ENCODE results near the gene PPIL1. TPM values are rescaled to one million over a fixed set of nuclear protein-coding genes. Genes with fewer than 3 reads are reported as not detected.
A peak's percentile ranks its signal among the peaks of the same experiment; 100 is the strongest.

PPIL1 gene
- total RNA-seq, 1 experiment from 2014 or later, result 72.0 TPM

DNA sequence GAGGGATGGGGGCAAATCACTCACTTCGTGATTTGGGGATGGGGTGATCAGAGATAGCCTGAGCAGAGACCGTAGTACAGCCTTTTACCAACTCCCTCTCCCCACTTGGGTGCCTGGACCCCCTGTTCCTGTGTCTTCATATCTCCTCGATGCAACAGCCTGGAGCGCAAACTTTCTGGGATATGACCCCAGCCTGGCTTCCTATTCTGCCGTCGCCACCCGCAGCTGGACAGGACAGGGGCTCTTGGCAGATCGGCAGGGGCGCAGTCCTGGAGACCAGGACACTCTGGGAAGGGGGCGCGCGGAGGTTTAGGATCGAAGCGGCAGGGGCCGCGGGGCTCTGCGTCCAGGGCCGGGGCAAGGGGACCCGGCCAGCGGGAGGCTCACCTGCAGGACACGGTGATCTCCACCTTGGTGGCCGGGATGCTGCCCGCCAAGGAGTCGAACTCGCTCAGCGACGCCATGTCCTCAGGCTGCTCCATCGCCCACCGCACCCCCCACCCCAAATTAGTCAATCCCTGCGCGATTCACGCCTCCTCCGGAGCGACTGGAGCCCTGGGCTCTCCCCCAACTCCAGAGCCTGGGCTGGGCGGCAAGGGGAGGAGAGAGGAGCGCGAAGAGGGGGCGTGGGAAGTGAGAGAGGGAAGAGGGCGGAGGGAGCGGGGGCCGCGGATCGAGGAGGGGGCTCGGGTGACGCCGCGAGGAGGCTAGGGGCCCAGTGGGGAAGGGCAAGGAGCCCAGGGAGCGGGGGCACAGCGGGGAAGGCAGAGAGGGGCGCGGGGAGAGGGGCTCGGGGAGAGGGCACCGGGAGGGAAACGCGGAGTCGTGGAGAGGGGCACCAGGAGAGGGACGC lies 35.5 kb downstream of the PPIL1 start, which contains the start of gene CPNE5:
CPNE5 (minus strand) TSS at position 549 of the 853 bp plus-strand sequence; CDS start at position 482, 67 bp downstream.
- CTCF ChIA-PET, result no interaction called here
- Histone ChIP-seq H3K27ac (ENCODE audit: low read depth, low read length, poor library complexity, severe bottlenecking) (no peak within 1 kb of the TSS), H3K9me3 (ENCODE audit: low read depth, low read length, poor library complexity, severe bottlenecking) (no peaks in the 10 kb centered on the region), H3K4me3 (ENCODE audit: low read depth, low read length, poor library complexity, severe bottlenecking) (peak within 1 kb of the TSS; percentile 52), H3K36me3 (ENCODE audit: insufficient read depth, low read length, poor library complexity, severe bottlenecking) (no peaks in the 10 kb centered on the region), H3K4me1 (ENCODE audit: insufficient read depth, low read length, poor library complexity, severe bottlenecking) (peaks cover 5% of the 10 kb centered on the region), H3K27me3 (replicated peaks; ENCODE audit: insufficient read depth, low read depth, low read length, poor library complexity) (peaks cover 4% of the 10 kb centered on the region)
- POLR2A ChIA-PET (ENCODE audit: low non-redundant PET), result no interaction called here
- TF ChIP-seq EZH2 (IDR thresholded peaks at IDR 0.05; ENCODE audit: borderline replicate concordance, low read depth, low read length, poor library complexity, severe bottlenecking), result no peak
- TF ChIP-seq, protein P1, sequence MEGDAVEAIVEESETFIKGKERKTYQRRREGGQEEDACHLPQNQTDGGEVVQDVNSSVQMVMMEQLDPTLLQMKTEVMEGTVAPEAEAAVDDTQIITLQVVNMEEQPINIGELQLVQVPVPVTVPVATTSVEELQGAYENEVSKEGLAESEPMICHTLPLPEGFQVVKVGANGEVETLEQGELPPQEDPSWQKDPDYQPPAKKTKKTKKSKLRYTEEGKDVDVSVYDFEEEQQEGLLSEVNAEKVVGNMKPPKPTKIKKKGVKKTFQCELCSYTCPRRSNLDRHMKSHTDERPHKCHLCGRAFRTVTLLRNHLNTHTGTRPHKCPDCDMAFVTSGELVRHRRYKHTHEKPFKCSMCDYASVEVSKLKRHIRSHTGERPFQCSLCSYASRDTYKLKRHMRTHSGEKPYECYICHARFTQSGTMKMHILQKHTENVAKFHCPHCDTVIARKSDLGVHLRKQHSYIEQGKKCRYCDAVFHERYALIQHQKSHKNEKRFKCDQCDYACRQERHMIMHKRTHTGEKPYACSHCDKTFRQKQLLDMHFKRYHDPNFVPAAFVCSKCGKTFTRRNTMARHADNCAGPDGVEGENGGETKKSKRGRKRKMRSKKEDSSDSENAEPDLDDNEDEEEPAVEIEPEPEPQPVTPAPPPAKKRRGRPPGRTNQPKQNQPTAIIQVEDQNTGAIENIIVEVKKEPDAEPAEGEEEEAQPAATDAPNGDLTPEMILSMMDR (conservative IDR thresholded peaks at IDR 0.05; ENCODE audit: low read depth, low read length), result no peak
- BruUV-seq (replicated peaks), result no TSS peak
- peak; percentile 44 for DNase-seq (ENCODE audit: low spot score)
- intact Hi-C loops (cut with micrococcal nuclease; ENCODE audit: unreplicated experiment), result no loop called here

DNA sequence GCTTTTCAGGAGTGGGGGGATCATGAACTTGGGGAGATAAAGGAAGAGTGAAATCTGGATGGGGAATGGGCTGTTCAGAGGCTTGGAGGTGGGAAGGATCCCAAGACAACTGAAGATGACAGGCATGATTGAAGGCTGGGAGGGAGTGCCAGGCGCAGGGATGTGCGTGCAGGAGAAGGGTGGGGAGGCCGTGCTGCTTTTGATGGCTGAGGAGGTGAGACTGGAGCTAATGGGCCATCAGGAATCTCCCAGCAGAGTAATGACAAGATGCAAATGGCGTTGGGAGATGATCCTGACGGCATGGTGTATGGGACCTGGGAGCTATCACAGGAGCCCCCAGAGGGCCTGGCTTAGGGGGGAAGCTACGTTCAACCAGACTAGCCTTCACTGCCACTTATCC lies 36.9 kb downstream of the PPIL1 start:
- no peak overlapping the region for H3K27ac ChIP-seq (ENCODE audit: low read depth, low read length, poor library complexity, severe bottlenecking)
- TF ChIP-seq, protein P1 (conservative IDR thresholded peaks at IDR 0.05; ENCODE audit: low read depth, low read length), result no peak
- no peak for TF ChIP-seq EZH2 (IDR thresholded peaks at IDR 0.05; ENCODE audit: borderline replicate concordance, low read depth, low read length, poor library complexity, severe bottlenecking)
- H3K27me3 ChIP-seq (replicated peaks; ENCODE audit: insufficient read depth, low read depth, low read length, poor library complexity), result peaks cover 4% of the 10 kb centered on the region
- no peaks in the 10 kb centered on the region for H3K9me3 ChIP-seq (ENCODE audit: low read depth, low read length, poor library complexity, severe bottlenecking)
- DNase-seq (ENCODE audit: low spot score), result no peak
- ChIA-PET CTCF (interaction anchor here (1.4 kb wide), 1 partner anchor 11 kb away, joined by 4 read pairs; no protein-coding TSS in a partner anchor), POLR2A (ENCODE audit: low non-redundant PET) (no interaction called here)
- intact Hi-C loops (cut with micrococcal nuclease; ENCODE audit: unreplicated experiment), result no loop called here
- H3K4me1 ChIP-seq (ENCODE audit: insufficient read depth, low read length, poor library complexity, severe bottlenecking), result peaks cover 5% of the 10 kb centered on the region
- no TSS peak for BruUV-seq (replicated peaks)
- no peak overlapping the region for H3K4me3 ChIP-seq (ENCODE audit: low read depth, low read length, poor library complexity, severe bottlenecking)
- no peaks in the 10 kb centered on the region for H3K36me3 ChIP-seq (ENCODE audit: insufficient read depth, low read length, poor library complexity, severe bottlenecking)

DNA sequence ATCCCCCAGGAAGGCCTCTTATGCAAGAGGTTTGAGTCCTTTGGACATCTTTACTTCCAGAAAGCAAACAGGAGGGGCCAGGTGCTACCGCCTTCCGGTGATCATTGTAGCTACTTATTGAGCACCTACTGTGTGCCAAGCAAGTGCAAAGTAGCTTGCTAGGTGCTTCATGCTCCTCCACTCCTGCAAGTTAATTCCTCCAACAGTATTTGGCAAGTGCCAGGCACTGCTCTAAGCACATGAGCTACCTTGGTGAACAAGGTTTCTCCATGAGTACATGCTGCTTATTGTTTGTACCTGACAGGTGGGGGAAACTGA lies 37.6 kb downstream of the PPIL1 start:
- CTCF ChIA-PET, result interaction anchor here (1.0 to 1.4 kb wide), 2 partner anchors 12 to 181 kb away, joined by 4 read pairs; no protein-coding TSS in a partner anchor

More for the DNA sequence above, 37.6 kb downstream of the PPIL1 start:
- no peak overlapping the region for H3K4me3 ChIP-seq (ENCODE audit: low read depth, low read length, poor library complexity, severe bottlenecking)
- no peaks in the 10 kb centered on the region for H3K9me3 ChIP-seq (ENCODE audit: low read depth, low read length, poor library complexity, severe bottlenecking)
- no TSS peak for BruUV-seq (replicated peaks)
- no peak for TF ChIP-seq EZH2 (IDR thresholded peaks at IDR 0.05; ENCODE audit: borderline replicate concordance, low read depth, low read length, poor library complexity, severe bottlenecking)
- TF ChIP-seq, protein P1 (conservative IDR thresholded peaks at IDR 0.05; ENCODE audit: low read depth, low read length), result no peak
- peaks cover 4% of the 10 kb centered on the region for H3K27me3 ChIP-seq (replicated peaks; ENCODE audit: insufficient read depth, low read depth, low read length, poor library complexity)
- DNase-seq (ENCODE audit: low spot score), result no peak
- peaks cover 5% of the 10 kb centered on the region for H3K4me1 ChIP-seq (ENCODE audit: insufficient read depth, low read length, poor library complexity, severe bottlenecking)
- no peak overlapping the region for H3K27ac ChIP-seq (ENCODE audit: low read depth, low read length, poor library complexity, severe bottlenecking)
- POLR2A ChIA-PET (ENCODE audit: low non-redundant PET), result no interaction called here
- intact Hi-C loops (cut with micrococcal nuclease; ENCODE audit: unreplicated experiment), result no loop called here
- H3K36me3 ChIP-seq (ENCODE audit: insufficient read depth, low read length, poor library complexity, severe bottlenecking), result no peaks in the 10 kb centered on the region
